K562 (cell line): Measurements from ENCODE around the gene CDKN2D. TPM values are rescaled to one million over a fixed set of nuclear protein-coding genes. Genes with fewer than 3 reads are reported as not detected.
A peak's percentile ranks its signal among the peaks of the same experiment; 100 is the strongest.

ENCODE experiments used
- C11orf30 ChIP-seq: fragments of 450-650 bp; IDR thresholded peaks from 2 replicates; pipeline ENCODE4 v1.6.1; 2016; ENCODE audit warnings: low read depth, mild to moderate bottlenecking
- DDX20 ChIP-seq: fragments of 450-650 bp; IDR thresholded peaks from 2 replicates; pipeline ENCODE4 v1.6.1; 2016; ENCODE audit warnings: missing genetic modification characterization, low read depth, mild to moderate bottlenecking, missing compliant biosample characterization, moderate library complexity
- E2F1 ChIP-seq: sonication (generic); formaldehyde crosslinking; IDR thresholded peaks from 2 replicates; pipeline ENCODE4 v1.8.1; 2023; ENCODE audit warnings: mild to moderate bottlenecking, missing genetic modification reagents, moderate library complexity
- E2F5 ChIP-seq: sonication (generic); formaldehyde crosslinking; IDR thresholded peaks from 2 replicates; pipeline ENCODE4 v1.8.0; 2022; ENCODE audit warnings: mild to moderate bottlenecking, missing genetic modification reagents
- FOXM1 ChIP-seq, 2 experiments: fragments of 450-650 bp in 1 of 2; sonication (generic) in 1 of 2; formaldehyde crosslinking in 1 of 2; IDR thresholded peaks; 2 replicates each; pipeline versions ENCODE4 v1.6.1 to v1.9.0; 2017 to 2022; ENCODE audit warnings: low read depth in 2 of 2, mild to moderate bottlenecking in 2 of 2, missing genetic modification reagents in 1 of 2, moderate library complexity in 1 of 2
- HIVEP1 ChIP-seq: fragments of 250-450 bp; sonication (Bioruptor Pico); IDR thresholded peaks from 2 replicates; pipeline ENCODE4 v1.4.0; 2020; ENCODE audit warnings: mild to moderate bottlenecking
- LCOR ChIP-seq: sonication (generic); formaldehyde crosslinking; IDR thresholded peaks from 2 replicates; pipeline ENCODE4 v1.8.0; 2022; ENCODE audit warnings: mild to moderate bottlenecking, missing genetic modification reagents
- NFE2 ChIP-seq: IDR thresholded peaks from 2 replicates; pipeline ENCODE4 v1.6.1; 2014; ENCODE audit warnings: antibody characterized with exemption, low read depth
- NFIX ChIP-seq: fragments of 250-450 bp; sonication (Bioruptor Pico); IDR thresholded peaks from 2 replicates; pipeline ENCODE4 v1.4.0; 2020; ENCODE audit warnings: low read depth, mild to moderate bottlenecking, moderate library complexity
- OTX1 ChIP-seq: fragments of 450-650 bp; formaldehyde crosslinking; IDR thresholded peaks from 2 replicates; pipeline ENCODE4 v1.4.0; 2022; ENCODE audit warnings: mild to moderate bottlenecking
- POLR2G ChIP-seq: fragments of 200-400 bp; formaldehyde crosslinking; IDR thresholded peaks from 2 replicates; pipeline ENCODE4 v1.6.1; 2017; ENCODE audit warnings: low read depth, mild to moderate bottlenecking, antibody characterized with exemption, low read length, moderate library complexity
- RBBP5 ChIP-seq: fragments of 200-600 bp; sonication (generic); IDR thresholded peaks from 2 replicates; pipeline ENCODE4 v1.6.1; 2012; ENCODE audit warnings: borderline replicate concordance, mild to moderate bottlenecking, low read length, control low read depth, inconsistent platforms; ENCODE audit not compliant: insufficient read depth, poor library complexity, severe bottlenecking
- RBM14 ChIP-seq: fragments of 200-400 bp; formaldehyde crosslinking; IDR thresholded peaks from 2 replicates; pipeline ENCODE4 v1.6.1; 2018; ENCODE audit warnings: low read depth, mild to moderate bottlenecking, low read length, moderate library complexity, borderline replicate concordance; ENCODE audit not compliant: insufficient read depth
- SIN3A ChIP-seq, 2 experiments: fragments of 150-350 bp in 1 of 2; IDR thresholded peaks; 2 replicates each; pipeline ENCODE4 v1.6.1; 2011 to 2016; ENCODE audit warnings: borderline replicate concordance in 2 of 2, low read depth in 2 of 2, low read length in 2 of 2, mild to moderate bottlenecking in 2 of 2, moderate library complexity in 2 of 2; ENCODE audit not compliant: control insufficient read depth in 1 of 2
- SIN3B ChIP-seq: fragments of 450-650 bp; IDR thresholded peaks from 2 replicates; pipeline ENCODE4 v1.6.1; 2017; ENCODE audit warnings: low read depth, mild to moderate bottlenecking, moderate library complexity
- SMAD3 ChIP-seq: fragments of 450-650 bp; formaldehyde crosslinking; conservative IDR thresholded peaks from 2 replicates; pipeline ENCODE4 v1.4.0; 2020; ENCODE audit warnings: mild to moderate bottlenecking
- SMARCC2 ChIP-seq: fragments of 450-650 bp; IDR thresholded peaks from 2 replicates; pipeline ENCODE4 v1.6.1; 2017; ENCODE audit warnings: antibody characterized with exemption, moderate library complexity, mild to moderate bottlenecking, low read depth
- SMC3 ChIP-seq: conservative IDR thresholded peaks from 2 replicates; pipeline ENCODE4 v1.6.1; 2011; ENCODE audit warnings: low read depth, low read length, improper control_type of control experiment; ENCODE audit not compliant: insufficient read depth
- SNRNP70 ChIP-seq: fragments of 200-400 bp; formaldehyde crosslinking; optimal IDR thresholded peaks from 2 replicates; pipeline ENCODE3; 2017; ENCODE audit warnings: low read depth, low read length
- TAF7 ChIP-seq: fragments of 450-650 bp; IDR thresholded peaks from 2 replicates; pipeline ENCODE4 v1.6.1; 2016; ENCODE audit warnings: missing genetic modification characterization, missing compliant biosample characterization
- ZC3H11A ChIP-seq: IDR thresholded peaks from 2 replicates; pipeline ENCODE4 v1.6.1; 2012; ENCODE audit warnings: low read depth, low read length, improper control_type of control experiment
- ZNF197 ChIP-seq: fragments of 200-800 bp; sonication (Bioruptor generic); IDR thresholded peaks from 2 replicates; pipeline ENCODE4 v1.6.1; 2016; ENCODE audit warnings: low read depth, missing genetic modification characterization, missing compliant biosample characterization
- ZNF239 ChIP-seq: fragments of 250-450 bp; sonication (Bioruptor Pico); IDR thresholded peaks from 2 replicates; pipeline ENCODE4 v1.4.0; 2020; ENCODE audit warnings: mild to moderate bottlenecking
- ZNF586 ChIP-seq: fragments of 450-650 bp; formaldehyde crosslinking; conservative IDR thresholded peaks from 2 replicates; pipeline ENCODE4 v1.4.0; 2020; ENCODE audit warnings: mild to moderate bottlenecking, moderate library complexity
- ZNF699 ChIP-seq: fragments of 250-450 bp; sonication (Bioruptor Pico); IDR thresholded peaks from 2 replicates; pipeline ENCODE4 v1.8.0; 2021; ENCODE audit warnings: mild to moderate bottlenecking, moderate library complexity; ENCODE audit not compliant: insufficient replicate concordance
- polyA plus RNA-seq, 8 experiments: library from polyadenylated mRNA; depleted of rRNA in 4 of 8; stranded (reverse) in 5 of 8; unstranded in 3 of 8; fragments of >200 nt; fragmentation: Nextera tagmentation in 2 of 8; fragmentation: Illumina TruSeq in 1 of 8; extraction: Ambion mirVana in 2 of 8; extraction: Trizol in 1 of 8; gene quantifications; 2 replicates each; pipeline versions ENCODE4 v1.2.1 to v1.2.3, GENCODE V29; 2011 to 2014; ENCODE audit warnings: inconsistent platforms in 1 of 8, missing spikeins in 1 of 8
- total RNA-seq, 7 experiments: library from RNA; depleted of rRNA in 6 of 7; stranded (reverse); fragments of >200 nt in 6 of 7; fragmentation: Illumina TruSeq in 2 of 7; extraction: Trizol in 2 of 7; gene quantifications; 2 replicates each; pipeline versions ENCODE4 v1.2.1 to v1.2.3, GENCODE V29; 2011 to 2021; ENCODE audit warnings: low replicate concordance in 1 of 7
- TF ChIP-seq, protein P1 (sequence below): fragments of 250-450 bp; sonication (Bioruptor Pico); IDR thresholded peaks from 2 replicates; pipeline ENCODE4 v1.4.0; 2020; ENCODE audit warnings: mild to moderate bottlenecking

CDKN2D gene
- total and polyA plus RNA-seq, 9 of the 15 experiments (the other 6 are each of a cell fraction or from before 2014, with no cell fraction given): 0.41 to 8.2 (median 3.7) TPM

DNA sequence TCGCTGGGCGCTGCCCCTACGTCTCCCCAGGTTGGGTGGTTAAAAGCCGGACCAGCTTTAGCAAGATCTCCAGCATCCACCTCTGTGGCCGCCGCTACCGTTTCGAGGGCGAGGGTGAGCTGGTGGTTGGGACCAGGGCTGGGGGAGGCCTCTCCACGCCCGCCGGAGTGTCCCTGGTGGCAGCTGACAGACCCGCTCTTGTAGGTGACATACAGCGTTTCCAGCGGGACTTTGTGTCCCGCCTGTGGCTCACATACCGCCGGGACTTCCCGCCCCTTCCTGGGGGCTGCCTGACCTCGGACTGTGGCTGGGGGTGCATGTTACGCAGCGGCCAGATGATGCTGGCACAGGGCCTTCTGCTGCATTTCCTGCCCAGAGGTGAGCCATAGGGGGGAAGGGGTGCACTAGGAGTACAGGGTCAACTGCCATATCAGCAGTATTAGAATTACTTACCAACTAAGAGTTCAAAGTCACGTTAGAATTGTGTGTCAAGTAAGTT lies 24.0 kb downstream of the CDKN2D start (continued):
- TF ChIP-seq SIN3B (no peak), SMAD3 (CRISPR knock-in tag) (no peak), E2F5 (CRISPR knock-in tag) (no peak), E2F1 (CRISPR knock-in tag) (no peak), NFIX (no peak), HIVEP1 (CRISPR knock-in tag) (no peak), POLR2G (no peak), RBBP5 (peak; percentile 27), ZNF586 (no peak), C11orf30 (peak; percentile 67; the same call in 1 of the 2 replicates), ZNF197 (no peak), SMARCC2 (no peak), DDX20 (tag) (no peak), NFE2 (no peak), ZNF239 (CRISPR knock-in tag) (no peak), LCOR (CRISPR knock-in tag) (no peak), TAF7 (no peak), SMC3 (no peak), OTX1 (no peak), ZNF699 (no peak), SNRNP70 (no peak), SIN3A (IDR thresholded peaks at IDR 0.05; ENCODE audit: borderline replicate concordance in 2 of 2, control insufficient read depth in 1 of 2, low read depth in 2 of 2, low read length in 2 of 2) (peak in 1 of 2 experiments; percentile 40; a peak in 1 of 4 replicates), FOXM1 (IDR thresholded peaks at IDR 0.05; ENCODE audit: low read depth) (no peak), FOXM1 (CRISPR knock-in tag; IDR thresholded peaks at IDR 0.05; ENCODE audit: low read depth) (no peak), RBM14 (no peak), ZC3H11A (no peak)
- TF ChIP-seq, protein P1, sequence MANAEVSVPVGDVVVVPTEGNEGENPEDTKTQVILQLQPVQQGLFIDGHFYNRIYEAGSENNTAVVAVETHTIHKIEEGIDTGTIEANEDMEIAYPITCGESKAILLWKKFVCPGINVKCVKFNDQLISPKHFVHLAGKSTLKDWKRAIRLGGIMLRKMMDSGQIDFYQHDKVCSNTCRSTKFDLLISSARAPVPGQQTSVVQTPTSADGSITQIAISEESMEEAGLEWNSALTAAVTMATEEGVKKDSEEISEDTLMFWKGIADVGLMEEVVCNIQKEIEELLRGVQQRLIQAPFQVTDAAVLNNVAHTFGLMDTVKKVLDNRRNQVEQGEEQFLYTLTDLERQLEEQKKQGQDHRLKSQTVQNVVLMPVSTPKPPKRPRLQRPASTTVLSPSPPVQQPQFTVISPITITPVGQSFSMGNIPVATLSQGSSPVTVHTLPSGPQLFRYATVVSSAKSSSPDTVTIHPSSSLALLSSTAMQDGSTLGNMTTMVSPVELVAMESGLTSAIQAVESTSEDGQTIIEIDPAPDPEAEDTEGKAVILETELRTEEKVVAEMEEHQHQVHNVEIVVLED (CRISPR knock-in tag): no peak
